Activated CD4-positive, alpha-beta T cell treated with anti-CD3 and anti-CD28 coated beads, Interleukin-2, Interleukin-6, amounts not matched to agents 100 ng/mL and 50 ng/mL, durations not matched to agents 16 hours and 8 hours (primary cell): ENCODE measurements around the gene CD4.

Source experiments
- DNase-seq: peaks from one replicate; pipeline ENCODE4 v3.0.0-alpha.2; 2020

Gene CD4

DNA sequence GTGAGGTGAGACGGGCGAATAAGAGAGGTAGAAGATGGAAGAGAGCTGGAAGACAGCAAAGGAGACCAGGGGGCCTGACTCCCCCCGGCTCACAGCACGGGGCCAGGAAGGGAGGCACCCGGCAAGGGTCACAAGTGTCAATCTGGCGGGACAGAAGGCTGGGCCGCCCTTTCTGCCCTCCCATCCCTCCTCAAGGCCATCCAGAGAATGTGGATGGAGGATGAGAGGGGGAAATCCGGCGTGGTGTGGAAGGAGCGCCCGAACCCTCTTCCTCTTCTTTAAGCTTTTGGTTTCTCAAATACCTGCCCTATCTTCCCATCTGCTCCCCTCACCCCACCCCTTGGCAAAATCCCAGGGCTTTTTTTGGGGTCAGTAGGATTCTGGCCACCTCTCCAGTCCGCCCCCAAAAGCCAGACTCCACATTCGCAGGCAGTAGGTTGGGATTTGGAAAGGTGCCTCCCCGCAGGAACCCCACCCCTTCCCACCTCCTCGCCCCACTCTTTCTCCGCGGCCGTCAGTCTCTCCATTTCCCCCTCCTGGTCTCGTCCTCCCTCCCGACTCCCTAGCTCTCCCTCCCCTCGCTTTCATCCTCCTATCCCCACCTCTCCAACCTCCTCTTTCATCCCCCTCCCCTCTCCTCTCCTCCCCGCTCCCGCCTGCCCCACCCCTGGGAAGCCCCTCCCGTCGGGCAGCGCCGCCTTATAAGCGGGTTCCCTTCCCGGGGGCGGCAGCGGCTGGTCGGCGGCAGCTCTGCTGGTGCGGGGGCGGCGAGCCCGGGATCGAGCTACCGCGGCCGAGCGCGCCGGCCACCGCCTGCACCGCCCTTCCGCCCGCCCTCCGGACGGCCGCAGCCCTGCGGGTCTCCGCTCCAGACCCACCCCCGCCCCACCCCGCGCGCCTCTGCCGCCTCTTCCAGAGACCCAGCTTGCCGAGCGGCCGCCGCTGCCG lies 23.4 kb upstream of the CD4 start, which contains the start of gene PTMS:
Gene PTMS (plus strand): TSS at position 730 of the 948 bp plus-strand sequence. CDS start 343 bp downstream, outside the sequence.
- DNase-seq: peak; percentile 44

DNA sequence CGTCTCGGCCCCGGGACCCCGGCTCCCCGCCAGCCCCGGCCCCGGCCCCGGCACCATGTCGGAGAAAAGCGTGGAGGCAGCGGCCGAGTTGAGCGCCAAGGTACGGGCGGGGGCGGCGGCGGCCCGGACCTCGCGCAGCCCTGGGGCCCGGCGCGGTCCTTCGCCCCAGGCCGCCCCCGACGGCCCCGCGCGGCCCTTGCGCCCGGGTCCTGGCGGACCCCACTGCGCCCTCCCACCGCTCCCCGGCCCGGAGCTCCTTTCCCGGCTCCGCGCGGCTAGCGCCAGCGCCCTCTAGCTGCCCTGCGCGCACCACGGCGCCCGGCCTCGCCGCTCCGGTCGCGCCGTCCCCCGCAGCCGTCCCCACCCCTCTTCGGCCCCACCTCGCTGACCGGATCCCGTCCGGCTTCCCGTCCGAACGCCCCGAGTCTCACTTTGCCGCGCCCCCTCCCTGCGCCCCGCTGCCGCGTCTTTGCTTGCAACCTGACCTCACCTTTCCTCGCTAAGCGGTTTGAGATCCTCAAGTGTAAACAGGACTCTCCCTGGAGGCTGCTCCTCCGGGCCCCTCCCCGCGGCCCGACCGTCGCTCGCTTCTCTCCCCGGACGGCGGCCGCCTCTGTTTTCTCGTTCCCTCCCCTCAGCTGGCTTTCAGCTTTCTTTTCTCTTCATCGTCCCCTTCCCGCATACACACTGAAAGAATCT lies 22.5 kb upstream of the CD4 start:
- DNase-seq: peak; percentile 68

GRCh38 chr12:6767353-6768319 lies 21.7 kb upstream of the CD4 start:
- DNase-seq: no peak

DNA sequence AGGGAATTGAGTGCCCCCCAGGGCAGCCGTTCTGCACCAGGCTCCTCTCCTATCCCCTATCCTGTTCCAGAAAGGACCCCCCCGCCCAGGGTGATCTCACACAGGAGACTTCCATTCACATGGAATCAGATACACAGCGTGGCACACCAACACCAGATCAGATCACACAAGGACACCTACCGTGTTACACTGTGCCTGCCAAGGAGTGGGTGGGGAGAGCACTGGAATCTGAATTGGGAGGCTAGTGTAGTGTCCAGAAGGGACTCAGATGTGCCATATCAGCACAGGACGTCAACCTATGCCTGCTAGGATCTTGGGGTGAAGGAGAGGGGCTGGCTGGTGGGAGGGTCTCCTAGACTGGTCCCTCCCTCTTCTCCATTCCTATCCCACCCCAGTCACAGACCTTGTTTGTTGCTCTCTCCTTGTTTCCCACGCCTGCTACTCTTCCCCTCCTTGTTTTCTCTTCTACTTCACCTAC lies 20.9 kb upstream of the CD4 start:
- DNase-seq: no peak

DNA sequence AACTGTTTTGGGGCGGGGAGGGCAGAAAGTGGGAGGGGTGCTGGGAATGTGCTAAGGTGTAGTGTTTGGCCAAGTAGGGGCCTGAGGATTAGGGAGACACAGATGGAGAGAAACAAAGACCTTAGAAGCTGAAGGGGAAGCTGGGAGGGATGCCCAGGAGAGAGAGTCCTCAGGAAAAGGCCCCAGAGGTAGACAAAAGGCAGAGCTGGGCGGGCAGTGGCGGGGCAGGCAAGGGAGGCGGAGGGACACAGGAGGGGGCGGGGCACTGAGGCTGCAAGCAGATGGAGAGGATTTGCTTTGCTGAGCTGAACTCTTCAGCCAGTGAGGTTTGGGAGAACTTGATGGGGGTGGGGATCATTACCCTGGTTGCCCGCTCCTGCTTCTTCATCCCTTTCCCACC lies 20.3 kb upstream of the CD4 start:
- no peak for DNase-seq

- DNase-seq: no peak
These were observed 19.7 kb upstream of the CD4 start for GRCh38 chr12:6769666-6770065.

DNA sequence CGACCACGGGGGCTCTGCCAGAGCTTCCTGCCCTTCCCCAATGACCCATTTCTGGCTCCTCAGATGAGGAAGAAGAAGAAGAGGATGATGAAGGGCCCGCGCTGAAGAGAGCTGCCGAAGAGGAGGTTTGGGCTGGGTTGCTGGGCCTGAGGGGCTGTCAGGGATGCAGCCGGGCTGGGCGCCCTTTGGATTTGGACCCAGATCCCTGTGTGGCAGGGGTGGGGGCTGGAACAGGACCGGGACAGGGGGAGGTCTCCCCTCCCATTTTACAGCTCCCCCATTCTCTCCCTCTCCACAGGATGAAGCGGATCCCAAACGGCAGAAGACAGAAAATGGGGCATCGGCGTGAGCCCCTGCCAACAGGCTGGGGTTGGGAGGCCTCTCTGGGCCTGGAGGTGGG lies 19.2 kb upstream of the CD4 start:
- no peak for DNase-seq

GRCh38 chr12:6770600-6770999 lies 18.7 kb upstream of the CD4 start:
- no peak for DNase-seq

GRCh38 chr12:6771091-6771495 lies 18.2 kb upstream of the CD4 start:
- no peak for DNase-seq

DNA sequence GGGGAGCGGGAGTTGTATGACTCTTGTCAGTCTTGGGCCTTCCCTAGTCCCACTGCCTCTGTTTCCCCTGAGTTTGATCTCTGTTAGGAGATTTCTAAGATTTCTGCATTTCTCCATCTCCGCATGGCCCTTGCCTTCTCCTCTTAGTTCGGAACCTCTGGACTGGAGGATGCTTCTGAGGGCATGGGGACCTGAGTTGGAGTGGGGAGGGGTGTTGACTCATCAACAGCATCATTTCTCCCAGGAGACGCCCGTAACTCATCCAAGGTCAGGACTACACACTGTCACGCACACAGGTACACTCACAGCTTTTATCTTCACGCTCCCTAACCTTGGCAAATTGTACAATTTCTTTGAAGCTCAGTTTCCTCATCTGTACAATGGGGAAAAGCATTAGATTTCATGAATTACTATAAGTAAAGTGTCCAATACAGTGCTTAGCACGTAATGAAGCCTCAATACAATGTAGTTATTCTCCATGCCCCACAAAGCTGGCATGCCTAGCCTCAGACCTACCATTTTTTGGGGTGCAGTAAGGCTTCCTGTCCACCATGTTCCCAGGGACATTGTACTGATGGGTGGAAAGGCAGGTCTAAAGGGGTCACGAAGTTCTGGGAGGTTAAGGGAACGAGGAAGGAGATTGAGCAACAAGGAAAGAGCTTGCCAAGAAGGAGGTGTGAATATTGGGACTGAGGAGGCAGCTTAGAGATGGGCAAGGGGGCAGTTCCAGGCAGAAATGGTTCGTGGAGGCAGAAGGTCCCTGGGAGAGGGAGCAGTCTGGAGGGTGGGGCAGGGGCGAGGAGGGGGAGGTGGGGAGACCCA lies 17.6 kb upstream of the CD4 start:
- no peak for DNase-seq

DNA sequence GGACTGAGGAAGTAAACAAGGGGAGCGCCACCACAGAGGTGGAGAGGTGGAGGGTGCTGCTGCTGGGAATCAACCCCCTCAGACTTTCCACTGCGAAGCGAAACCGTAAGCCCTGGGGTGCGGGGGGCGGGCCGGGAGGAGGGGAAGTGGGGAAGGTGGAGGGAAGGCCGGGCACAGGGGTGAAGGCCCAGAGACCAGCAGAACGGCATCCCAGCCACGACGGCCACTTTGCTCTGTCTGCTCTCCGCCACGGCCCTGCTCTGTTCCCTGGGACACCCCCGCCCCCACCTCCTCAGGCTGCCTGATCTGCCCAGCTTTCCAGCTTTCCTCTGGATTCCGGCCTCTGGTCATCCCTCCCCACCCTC lies 17.0 kb upstream of the CD4 start, which contains the start of gene LAG3:
Gene LAG3 (plus strand): TSS at position 190 of the 365 bp plus-strand sequence. CDS start 333 bp downstream, outside the sequence.
- peak; percentile 56 for DNase-seq

- DNase-seq: no peak
These were observed 16.4 kb upstream of the CD4 start for GRCh38 chr12:6772726-6773589.

DNA sequence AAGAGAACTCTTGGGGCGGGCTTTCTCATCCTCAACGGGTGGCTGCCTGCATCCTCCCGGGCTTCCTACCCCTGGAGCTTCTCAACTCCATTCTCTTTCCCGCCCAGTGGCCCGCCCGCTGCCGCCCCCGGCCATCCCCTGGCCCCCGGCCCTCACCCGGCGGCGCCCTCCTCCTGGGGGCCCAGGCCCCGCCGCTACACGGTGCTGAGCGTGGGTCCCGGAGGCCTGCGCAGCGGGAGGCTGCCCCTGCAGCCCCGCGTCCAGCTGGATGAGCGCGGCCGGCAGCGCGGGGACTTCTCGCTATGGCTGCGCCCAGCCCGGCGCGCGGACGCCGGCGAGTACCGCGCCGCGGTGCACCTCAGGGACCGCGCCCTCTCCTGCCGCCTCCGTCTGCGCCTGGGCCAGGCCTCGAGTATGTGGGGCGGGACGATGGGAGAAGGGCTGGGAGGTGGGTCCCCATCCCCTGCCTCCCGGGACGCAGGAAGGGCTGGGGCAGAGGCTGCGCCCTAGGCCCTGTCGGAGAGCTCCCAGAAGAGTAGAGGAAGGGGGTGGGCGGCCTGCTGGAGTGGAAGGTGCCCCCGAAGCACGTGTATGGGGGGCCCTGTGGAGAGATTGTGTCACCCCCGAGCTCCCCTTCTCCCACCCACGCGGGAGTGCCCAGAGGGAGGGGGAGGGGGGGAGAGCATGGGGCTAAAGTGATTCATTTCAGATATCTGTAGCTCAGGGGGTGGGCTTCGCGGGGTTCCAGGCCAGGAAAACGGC lies 15.6 kb upstream of the CD4 start:
- DNase-seq: peak; percentile 36

- peak; percentile 34 for DNase-seq
These were observed 14.7 kb upstream of the CD4 start for GRCh38 chr12:6774499-6775062.

- no peak for DNase-seq
These were observed 13.8 kb upstream of the CD4 start for GRCh38 chr12:6775185-6776174.

DNA sequence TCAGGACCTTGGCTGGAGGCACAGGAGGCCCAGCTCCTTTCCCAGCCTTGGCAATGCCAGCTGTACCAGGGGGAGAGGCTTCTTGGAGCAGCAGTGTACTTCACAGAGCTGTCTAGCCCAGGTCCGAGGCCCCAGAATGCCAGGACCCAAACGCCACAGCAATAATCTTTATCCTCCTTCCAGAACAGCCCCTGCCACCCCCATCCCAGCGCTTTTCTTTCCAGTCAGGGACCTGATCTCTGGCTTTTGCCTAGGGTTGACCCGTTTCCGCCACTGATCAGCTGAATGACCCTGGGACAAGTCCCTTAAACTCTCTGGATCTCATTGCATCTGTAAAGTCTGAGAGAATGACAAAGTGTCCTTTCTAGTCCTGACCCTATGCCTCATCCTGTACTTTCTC lies 11.9 kb upstream of the CD4 start:
- no peak for DNase-seq

DNA sequence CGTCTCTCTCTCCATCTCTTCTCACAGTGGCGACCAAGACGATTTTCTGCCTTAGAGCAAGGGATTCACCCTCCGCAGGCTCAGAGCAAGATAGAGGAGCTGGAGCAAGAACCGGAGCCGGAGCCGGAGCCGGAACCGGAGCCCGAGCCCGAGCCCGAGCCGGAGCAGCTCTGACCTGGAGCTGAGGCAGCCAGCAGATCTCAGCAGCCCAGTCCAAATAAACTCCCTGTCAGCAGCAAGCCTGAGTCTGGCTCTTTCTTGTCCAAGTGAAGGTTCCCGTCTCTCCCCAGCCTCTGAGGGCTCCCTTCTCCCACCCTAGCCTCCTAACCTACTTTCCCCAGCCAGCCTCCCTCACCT lies 11.1 kb upstream of the CD4 start:
- DNase-seq: no peak
